ENCODE results near the gene KBTBD13.

GRCh38 chr15:65081270-65081669, 4.7 kb downstream of the KBTBD13 start:
- TF ChIP-seq CTCF (IDR thresholded peaks at IDR 0.05) (no peak), EZH2phosphoT487 (IDR thresholded peaks at IDR 0.05) (no peak), EZH2 (IDR thresholded peaks at IDR 0.05) (no peak)

All from neural progenitor cell (in vitro differentiated cells).